Stimulated activated CD4-positive, alpha-beta T cell treated with anti-CD3 and anti-CD28 coated beads, Interleukin-4, amount 100 ng/mL, for 4 hours (primary cell): Measurements from ENCODE around the gene FNDC3A.

Experiments
- DNase-seq, 2 experiments: peaks; one replicate each; pipeline ENCODE4 v3.0.0-alpha.2; 2020

Gene FNDC3A

DNA sequence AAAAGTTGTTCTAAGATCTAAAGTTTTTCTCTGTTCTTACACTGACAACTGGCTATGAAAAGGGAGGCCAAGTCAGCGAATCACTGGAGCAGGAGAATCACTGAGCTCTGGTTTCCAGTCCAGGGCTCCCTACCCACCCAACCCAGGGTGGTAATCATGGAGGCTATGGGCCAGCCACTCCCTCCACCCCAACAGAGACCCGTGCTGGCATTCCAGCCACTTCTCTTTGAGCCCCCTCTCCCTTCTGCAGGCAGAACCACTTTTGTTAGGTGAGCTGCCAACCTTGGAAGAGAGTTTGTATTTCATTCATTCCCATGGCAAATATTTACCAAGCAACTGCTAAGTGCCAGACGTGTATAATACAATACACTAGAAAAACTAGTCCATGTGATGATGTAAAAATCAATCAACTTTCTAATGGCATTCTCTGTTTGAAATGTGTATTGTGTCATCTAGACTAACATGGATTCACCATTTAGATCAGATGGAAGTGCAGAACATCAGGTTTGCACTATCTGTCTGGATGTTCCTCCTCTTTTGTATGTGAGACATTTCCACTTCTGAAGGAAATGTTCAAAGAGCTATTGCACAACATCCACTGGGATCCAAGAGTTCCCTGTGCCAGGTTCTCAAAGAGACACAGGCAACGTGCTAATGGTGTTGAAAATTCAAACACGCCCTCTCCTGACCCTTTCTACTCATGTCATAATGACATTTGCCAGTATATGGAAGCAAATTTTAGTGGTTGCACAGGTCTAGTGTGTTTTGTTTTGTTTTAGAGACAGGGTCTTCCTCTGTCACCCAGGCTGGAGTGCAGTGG, 249.7 kb downstream of the FNDC3A start:
- no peak for DNase-seq

DNA sequence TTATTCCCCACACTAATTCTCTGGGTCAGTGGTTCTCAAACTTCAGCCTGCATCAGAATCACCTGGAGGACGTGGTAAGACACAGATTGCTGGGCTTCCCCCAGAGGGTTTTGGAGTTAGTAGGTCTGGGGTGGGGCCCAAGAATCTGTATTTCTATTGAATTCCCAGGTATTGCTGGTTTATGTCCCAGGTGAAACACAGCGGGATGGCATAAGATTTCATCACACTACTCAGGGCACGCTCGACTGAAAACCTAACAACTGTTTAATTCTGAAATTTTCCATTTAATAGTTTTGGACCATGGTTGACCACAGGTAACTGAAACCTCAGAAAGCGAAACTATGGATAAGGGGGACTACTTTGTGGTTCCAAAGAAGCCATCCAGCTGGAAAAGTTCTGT, 250.9 kb downstream of the FNDC3A start:
- no peak for DNase-seq

- DNase-seq: no peak
Observed at GRCh38 chr13:49234741-49235140, 259.0 kb downstream of the FNDC3A start.

DNA sequence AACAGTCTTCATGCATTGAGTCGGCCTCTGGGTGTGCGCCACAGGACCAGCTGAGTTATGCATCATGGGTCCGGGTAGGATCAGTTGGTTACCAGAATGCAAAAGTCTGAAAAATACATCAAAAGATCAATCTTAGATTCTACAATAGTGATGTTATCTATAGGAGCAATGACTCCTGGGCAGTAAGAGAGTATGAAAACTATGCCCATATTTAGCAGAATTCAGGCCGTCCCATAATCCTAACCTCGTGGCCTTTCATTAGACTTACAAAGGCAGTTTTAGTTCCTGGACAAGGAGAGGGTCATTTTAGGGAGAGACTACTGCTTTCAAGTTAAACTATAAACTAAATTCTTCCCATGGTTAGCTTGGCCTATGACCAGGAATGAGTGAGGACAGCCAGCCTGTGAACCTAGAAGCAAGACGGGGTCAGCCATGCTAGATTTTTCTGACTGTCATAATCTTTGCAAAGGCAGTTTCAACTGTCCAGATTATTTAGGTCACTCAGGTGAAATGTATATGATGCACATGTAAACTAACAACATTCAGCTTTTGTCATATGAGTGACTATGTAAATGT, 260.2 kb downstream of the FNDC3A start:
- DNase-seq: no peak

GRCh38 chr13:49238621-49239020, 262.9 kb downstream of the FNDC3A start:
- DNase-seq: no peak

- DNase-seq: peak in 1 of 2 experiments; percentile 42
Observed at GRCh38 chr13:49240017-49240416, 264.3 kb downstream of the FNDC3A start.

- DNase-seq: no peak
Observed at GRCh38 chr13:49241296-49241695, 265.6 kb downstream of the FNDC3A start.

- DNase-seq: no peak
Observed at GRCh38 chr13:49245101-49245500, 269.4 kb downstream of the FNDC3A start.

DNA sequence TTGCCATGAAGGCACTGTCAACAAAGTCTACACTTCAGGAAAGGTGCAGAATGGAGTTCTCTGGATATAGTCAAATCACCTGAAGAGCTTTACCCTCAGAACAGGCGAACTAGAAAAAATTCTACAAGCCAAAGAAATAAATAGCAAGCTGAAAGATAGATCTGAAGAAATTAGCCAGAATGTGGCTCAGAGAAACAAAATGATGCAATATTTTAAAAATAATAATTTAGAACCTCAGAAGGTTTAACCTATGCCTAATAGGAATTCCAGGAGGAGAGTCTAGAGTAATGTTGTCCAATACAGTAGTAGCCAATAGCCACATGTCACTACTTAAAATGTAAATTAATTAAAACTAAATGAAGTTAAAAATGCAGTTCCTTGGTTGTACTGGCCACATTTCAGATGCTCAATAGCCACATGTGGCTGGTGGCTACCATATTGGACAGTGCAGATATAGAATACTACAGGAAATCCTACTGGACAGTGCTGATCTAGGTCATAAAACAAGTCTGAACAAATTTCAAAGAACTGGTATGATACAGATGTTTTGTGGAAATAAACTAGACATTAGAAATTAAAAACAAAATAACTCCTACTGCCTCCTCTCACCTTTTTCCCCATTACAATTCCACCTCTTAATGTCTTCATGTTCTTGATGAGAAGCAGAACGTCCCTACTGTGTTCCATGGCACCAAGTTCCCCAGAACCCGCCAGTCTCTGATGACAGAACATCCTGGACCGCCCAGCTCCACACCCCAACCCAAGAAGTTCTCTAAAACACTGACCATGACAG, 271.3 kb downstream of the FNDC3A start:
- DNase-seq: no peak

GRCh38 chr13:49247643-49248621, 272.2 kb downstream of the FNDC3A start, which contains the start of gene CDADC1:
TSS of gene CDADC1 (plus strand) at chr13:49247925. CDS start at chr13:49248038, 113 bp downstream.
- peak; percentile 81 to 88 for DNase-seq

- no peak for DNase-seq
Observed at GRCh38 chr13:49248622-49249002, 272.9 kb downstream of the FNDC3A start.

- no peak for DNase-seq
Observed at GRCh38 chr13:49251326-49251725, 275.6 kb downstream of the FNDC3A start.

GRCh38 chr13:49253310-49253709, 277.6 kb downstream of the FNDC3A start:
- no peak for DNase-seq

DNA sequence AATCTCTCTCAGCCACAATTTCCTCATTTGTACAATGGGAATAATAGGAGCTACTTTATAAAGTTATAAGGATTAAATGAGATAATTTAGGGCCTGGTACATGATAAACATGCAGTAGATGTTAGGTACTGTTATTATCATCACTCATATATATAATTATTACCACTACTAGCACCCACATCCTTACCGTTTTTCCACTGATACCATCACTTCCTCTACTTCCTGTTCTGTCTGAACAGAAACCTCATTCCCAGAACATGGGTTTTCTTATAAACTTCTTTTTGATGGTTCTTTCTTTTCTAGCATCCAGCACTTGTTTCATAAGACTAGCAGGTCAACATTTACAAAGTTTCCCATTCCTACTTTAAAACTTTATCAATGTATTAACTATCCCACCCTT, 278.3 kb downstream of the FNDC3A start:
- no peak for DNase-seq

DNA sequence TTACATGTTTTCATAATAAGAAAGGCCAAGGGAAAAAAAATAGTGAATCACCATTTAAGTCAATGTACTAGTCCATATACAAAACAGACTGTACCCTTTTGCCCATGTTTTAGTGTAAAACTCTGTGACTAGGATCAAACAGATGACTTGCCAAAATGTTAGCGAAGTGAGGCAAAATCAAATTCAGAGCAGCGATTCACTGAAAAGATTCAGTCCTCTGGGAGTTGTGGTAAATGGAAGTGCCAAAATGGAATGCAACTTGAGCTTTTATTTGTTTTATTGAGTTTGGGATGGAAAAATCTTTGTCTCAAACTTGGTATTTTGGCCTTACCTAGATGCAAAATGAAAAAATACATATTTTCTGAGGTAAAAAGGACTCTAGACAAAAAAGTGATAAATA, 281.1 kb downstream of the FNDC3A start:
- no peak for DNase-seq

DNA sequence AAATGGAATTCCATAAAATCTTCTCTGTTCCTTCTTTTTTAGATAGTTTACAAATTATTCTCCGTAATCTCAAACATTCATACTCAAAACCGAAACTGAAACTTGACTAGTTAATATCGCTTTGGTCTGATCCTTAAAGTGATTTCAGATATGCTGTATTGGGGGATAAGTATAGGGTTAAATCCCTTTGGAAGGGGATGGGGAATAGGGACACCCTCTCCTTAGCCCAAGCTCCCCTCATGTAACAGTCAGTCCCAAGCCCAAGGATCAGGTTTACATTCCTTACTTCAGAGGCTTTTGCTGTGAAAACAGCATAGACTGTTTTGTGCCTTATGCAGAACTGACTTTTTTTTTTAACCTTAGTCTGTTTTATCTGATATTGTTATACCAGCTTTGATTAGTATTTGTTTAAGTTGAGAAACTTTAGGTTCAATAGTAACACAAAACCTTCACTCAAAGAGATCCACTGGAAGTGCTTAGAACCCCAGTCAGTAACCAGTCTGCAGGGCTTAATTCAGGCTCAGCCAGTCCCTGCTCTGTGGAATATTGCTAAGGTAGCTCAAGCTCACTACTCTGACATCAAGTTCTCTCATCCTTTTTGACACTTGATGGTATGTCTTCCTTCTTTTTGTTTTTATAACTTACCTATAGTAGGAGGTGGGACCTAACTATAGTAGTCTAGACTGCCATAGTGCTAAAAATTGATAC, 282.5 kb downstream of the FNDC3A start:
- no peak for DNase-seq
